ENCODE results near the gene MFSD11. TPM values are rescaled to one million over a fixed set of nuclear protein-coding genes. Genes with fewer than 3 reads are reported as not detected.
"Not testable (repeated sequence)": the region's sequence is repeated elsewhere in the genome, so short reads cannot be mapped to it uniquely, and the experiment has no call there.

The MFSD11 gene
- total RNA-seq, 2 donors from 2014 or later, result 23.2 to 24.1 TPM

DNA sequence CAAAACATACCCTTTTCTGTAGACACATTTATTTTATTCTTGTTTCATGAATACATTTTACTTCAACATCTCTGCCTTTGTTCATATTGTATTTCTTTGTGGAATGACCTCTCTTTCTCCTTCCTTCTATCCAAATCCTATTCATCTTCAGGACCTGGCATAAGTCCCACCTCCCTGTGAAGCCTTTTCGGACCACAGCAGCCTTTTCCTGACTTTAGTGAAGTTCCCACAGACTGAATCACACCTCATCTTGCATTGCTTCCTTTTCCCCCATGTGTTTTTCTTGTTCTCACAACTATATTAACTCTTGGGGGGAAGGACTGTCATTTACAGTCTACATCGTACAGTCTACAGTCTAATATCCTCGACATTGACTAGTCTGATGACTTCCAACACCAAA is 58.2 kb downstream of the MFSD11 start:
- no peak for DNase-seq (ENCODE audit: low spot score in 2 of 2)
- no peak for ATAC-seq
- peak overlapping the region in 1 of 2 donors; percentile 7 for H3K27ac Mint-ChIP-seq
- H3K36me3 Mint-ChIP-seq, result peaks cover 0 to 6% of the 10 kb centered on the region in 2 donors
- H3K9me3 Mint-ChIP-seq, result no peaks in the 10 kb centered on the region

- ATAC-seq (no peak), DNase-seq (ENCODE audit: low spot score in 2 of 2) (no peak)
- Mint-ChIP-seq H3K9me3 (no peaks in the 10 kb centered on the region), H3K36me3 (peaks cover 0 to 6% of the 10 kb centered on the region in 2 donors), H3K27ac (no peak overlapping the region)
These were observed 59.4 kb downstream of the MFSD11 start for GRCh38 chr17:76797241-76797840.

GRCh38 chr17:76801706-76802105 is 63.8 kb downstream of the MFSD11 start:
- Mint-ChIP-seq H3K36me3 (no peaks in the 10 kb centered on the region), H3K27ac (no peak overlapping the region), H3K9me3 (no peaks in the 10 kb centered on the region)
- no peak for ATAC-seq
- DNase-seq (ENCODE audit: low spot score in 2 of 2), result no peak

DNA sequence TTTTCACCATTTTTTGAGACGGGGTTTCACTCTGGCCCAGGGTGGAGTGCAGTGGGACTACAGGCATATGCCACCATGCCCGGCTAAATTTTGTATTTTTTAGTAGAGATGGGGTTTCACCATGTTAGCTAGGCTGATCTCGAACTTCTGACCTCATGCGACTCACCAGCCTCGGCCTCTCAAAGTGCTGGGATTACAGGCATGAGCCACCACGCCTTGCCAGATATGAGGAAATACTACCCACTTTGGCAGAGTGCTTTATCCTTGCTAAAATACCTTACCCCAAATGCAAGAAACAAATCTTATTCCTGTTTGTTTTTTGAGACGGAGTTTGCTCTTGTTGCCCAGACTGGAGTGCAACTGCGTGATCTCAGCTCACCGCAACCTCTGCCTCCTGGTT is 67.4 kb downstream of the MFSD11 start:
- ATAC-seq (no peak), DNase-seq (ENCODE audit: low spot score in 2 of 2) (no peak)
- Mint-ChIP-seq H3K27ac (no peak overlapping the region), H3K36me3 (no peaks in the 10 kb centered on the region), H3K9me3 (no peaks in the 10 kb centered on the region)

GRCh38 chr17:76806151-76806550 is 68.2 kb downstream of the MFSD11 start:
- not testable (repeated sequence) for DNase-seq (ENCODE audit: low spot score in 2 of 2); H3K36me3 Mint-ChIP-seq; H3K9me3 Mint-ChIP-seq; H3K27ac Mint-ChIP-seq; ATAC-seq

DNA sequence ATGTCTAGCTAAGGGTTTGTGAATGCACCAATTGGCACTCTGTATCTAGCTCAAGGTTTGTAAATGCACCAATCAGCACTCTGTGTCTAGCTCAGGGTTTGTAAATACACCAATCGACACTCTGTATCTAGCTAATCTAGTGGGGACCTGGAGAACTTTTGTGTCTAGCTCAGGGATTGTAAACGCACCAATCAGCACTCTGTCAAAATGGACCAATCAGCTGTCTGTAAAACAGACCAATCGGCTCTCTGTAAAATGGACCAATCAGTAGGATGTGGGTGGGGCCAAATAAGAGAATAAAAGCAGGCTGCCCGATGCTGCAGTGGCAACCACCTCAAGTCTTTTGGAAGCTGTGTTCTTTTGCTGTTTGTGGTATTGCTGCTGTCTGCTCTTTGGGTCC is 68.8 kb downstream of the MFSD11 start:
- DNase-seq (ENCODE audit: low spot score in 2 of 2); H3K36me3 Mint-ChIP-seq; ATAC-seq; H3K27ac Mint-ChIP-seq; H3K9me3 Mint-ChIP-seq: not testable (repeated sequence)

DNA sequence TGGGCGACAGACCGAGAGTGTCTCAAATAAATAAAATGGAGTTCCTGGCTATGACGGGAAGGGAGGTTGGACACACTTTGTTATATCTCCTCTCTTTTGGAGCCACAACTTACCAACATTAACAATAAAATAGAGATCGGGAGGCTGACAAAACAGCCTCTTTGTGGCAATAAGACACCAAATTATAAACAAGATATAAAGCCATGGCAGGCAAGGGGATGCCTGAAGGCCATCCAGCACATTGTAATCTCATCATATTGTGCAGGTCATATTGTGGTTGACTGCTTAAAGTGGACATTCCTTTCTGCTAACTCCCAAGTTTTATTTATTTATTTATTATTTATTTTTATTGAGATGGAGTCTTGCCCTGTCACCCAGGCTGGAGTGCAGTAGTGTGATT is 70.4 kb downstream of the MFSD11 start:
- no peak for DNase-seq (ENCODE audit: low spot score in 2 of 2)
- H3K36me3 Mint-ChIP-seq, result no peaks in the 10 kb centered on the region
- H3K27ac Mint-ChIP-seq, result no peak overlapping the region
- ATAC-seq, result no peak
- H3K9me3 Mint-ChIP-seq, result no peaks in the 10 kb centered on the region

DNA sequence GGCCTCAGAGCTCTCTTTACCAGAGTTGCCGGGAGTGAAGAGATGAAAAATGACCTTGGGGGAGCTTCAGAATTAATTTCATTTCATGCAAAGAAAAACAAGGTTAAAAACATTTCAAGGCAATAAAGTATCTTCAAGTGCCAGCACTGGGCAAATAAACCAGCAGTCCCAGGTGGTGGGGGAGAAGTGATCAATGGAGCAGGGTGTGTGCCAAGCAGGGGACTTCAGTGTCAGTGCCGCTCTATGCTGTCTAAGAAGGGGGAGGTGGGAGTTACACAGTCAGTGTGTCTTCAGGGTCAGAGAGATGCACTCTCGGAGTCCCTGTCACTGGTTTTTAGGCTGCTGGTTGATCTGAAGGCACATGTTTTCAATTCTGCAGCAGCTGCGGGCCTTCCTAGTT is 73.0 kb downstream of the MFSD11 start:
- H3K36me3 Mint-ChIP-seq, result no peaks in the 10 kb centered on the region
- peak overlapping the region in 1 of 2 donors; percentile 6 for H3K27ac Mint-ChIP-seq
- H3K9me3 Mint-ChIP-seq, result no peaks in the 10 kb centered on the region
- no peak for ATAC-seq
- no peak for DNase-seq (ENCODE audit: low spot score in 2 of 2)

- no peak for ATAC-seq
- H3K36me3 Mint-ChIP-seq, result no peaks in the 10 kb centered on the region
These were observed 73.9 kb downstream of the MFSD11 start for GRCh38 chr17:76811834-76812233.

GRCh38 chr17:76812263-76812662 is 74.3 kb downstream of the MFSD11 start:
- H3K27ac Mint-ChIP-seq, result peak overlapping the region in 1 of 2 donors; percentile 29
- no peaks in the 10 kb centered on the region for H3K9me3 Mint-ChIP-seq
- no peaks in the 10 kb centered on the region for H3K36me3 Mint-ChIP-seq
- no peak for ATAC-seq
- DNase-seq (ENCODE audit: low spot score in 2 of 2), result no peak

More at GRCh38 chr17:76811834-76812233, 73.9 kb downstream of the MFSD11 start:
- no peak for DNase-seq (ENCODE audit: low spot score in 2 of 2)
- no peaks in the 10 kb centered on the region for H3K9me3 Mint-ChIP-seq
- no peak overlapping the region for H3K27ac Mint-ChIP-seq

DNA sequence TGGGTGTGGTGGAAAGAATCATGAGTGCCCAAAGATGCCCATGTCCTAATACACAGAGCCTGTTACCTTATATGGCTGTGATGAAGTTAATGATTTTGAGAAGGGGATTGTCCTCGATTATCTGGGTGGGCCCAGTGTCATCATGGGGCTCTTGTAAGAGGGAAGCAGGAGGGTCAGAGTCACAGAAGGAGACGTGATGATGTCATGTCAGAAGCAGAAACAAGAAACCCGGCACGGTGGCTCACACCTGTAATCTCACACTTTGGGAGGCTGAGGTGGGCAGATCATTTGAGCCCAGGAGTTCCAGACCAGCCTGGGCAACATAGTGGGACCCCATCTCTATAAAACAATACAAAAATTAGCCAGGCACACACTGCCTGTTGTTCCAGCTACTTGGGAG is 75.0 kb downstream of the MFSD11 start:
- ATAC-seq, result no peak
- Mint-ChIP-seq H3K36me3 (no peaks in the 10 kb centered on the region), H3K9me3 (no peaks in the 10 kb centered on the region)

GRCh38 chr17:76815907-76816589 is 78.1 kb downstream of the MFSD11 start:
- peak; percentile 59 to 69 for ATAC-seq
- not testable (repeated sequence) for DNase-seq (ENCODE audit: low spot score in 2 of 2); H3K9me3 Mint-ChIP-seq; H3K36me3 Mint-ChIP-seq
- H3K27ac Mint-ChIP-seq, result peak overlapping the region in 1 of 2 donors; percentile 48

More for the DNA sequence above, 75.0 kb downstream of the MFSD11 start:
- H3K27ac Mint-ChIP-seq, result no peak overlapping the region
- no peak for DNase-seq (ENCODE audit: low spot score in 2 of 2)

GRCh38 chr17:76816590-76817135 is 78.7 kb downstream of the MFSD11 start:
- Mint-ChIP-seq H3K27ac (peak overlapping the region in 1 of 2 donors; percentile 48), H3K9me3 (no peaks in the 10 kb centered on the region), H3K36me3 (no peaks in the 10 kb centered on the region)
- peak in 1 of 2 donors; percentile 56 for DNase-seq (ENCODE audit: low spot score in 2 of 2)
- ATAC-seq, result peak; percentile 82 to 89

GRCh38 chr17:76820039-76820438 is 82.1 kb downstream of the MFSD11 start:
- H3K9me3 Mint-ChIP-seq, result no peaks in the 10 kb centered on the region
- DNase-seq (ENCODE audit: low spot score in 2 of 2) (no peak), ATAC-seq (no peak)
- H3K27ac Mint-ChIP-seq, result no peak overlapping the region
- no peaks in the 10 kb centered on the region for H3K36me3 Mint-ChIP-seq

DNA sequence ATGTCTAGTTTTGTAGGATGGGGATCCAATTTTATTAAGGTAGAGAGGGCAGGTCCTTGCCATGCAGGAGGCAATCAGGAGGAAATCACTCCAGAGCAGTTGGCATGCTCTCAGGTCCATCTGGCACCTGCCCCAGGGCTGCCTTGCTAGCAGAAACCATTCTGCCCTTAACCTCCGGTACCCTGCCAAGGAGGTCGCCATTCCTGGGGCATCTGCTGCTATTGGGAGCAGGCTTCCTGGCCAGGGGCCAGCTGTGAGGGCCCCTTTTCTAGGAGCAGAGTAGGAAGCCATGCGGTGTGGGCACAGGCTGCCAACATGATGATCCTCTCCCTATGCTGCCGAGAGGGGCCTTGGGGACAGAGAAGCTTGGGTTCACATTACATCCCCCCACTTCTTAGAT is 82.6 kb downstream of the MFSD11 start:
- H3K36me3 Mint-ChIP-seq, result no peaks in the 10 kb centered on the region
- H3K27ac Mint-ChIP-seq, result no peak overlapping the region
- H3K9me3 Mint-ChIP-seq, result no peaks in the 10 kb centered on the region
- ATAC-seq, result no peak
- no peak for DNase-seq (ENCODE audit: low spot score in 2 of 2)

DNA sequence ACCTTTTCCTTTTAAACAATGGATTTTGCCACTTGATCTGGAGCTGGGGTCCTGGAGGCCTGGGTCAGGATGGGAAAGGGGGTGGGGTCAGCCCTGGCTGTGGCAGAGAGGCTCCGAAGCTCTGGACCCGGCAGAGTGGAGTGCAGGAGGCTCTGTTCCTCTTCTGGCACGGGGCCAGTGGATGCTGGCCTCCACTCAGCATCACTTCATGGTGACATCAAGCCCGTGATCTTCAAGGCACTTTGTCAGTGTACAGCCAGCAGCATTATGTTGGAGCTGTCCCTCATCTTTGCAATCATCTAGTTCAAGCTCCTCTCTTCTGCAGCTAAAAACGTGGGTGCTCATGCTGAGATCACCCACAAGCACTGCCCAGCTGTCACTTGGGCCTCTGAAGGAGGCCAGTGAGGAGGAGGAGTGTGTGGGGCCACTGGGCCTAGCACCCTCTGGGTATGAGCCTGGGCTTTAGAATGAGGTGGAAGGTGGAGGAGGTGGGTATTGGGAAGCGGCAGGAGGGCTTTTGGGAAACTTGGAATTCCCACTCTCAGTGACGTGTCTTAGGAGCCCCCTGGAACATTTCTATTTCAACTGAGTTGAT is 84.4 kb downstream of the MFSD11 start:
- no peak for ATAC-seq
- H3K36me3 Mint-ChIP-seq, result no peaks in the 10 kb centered on the region

GRCh38 chr17:76824093-76824492 is 86.2 kb downstream of the MFSD11 start:
- H3K27ac Mint-ChIP-seq, result peak overlapping the region; percentile 26 to 76
- H3K36me3 Mint-ChIP-seq, result no peaks in the 10 kb centered on the region
- DNase-seq (ENCODE audit: low spot score in 2 of 2), result no peak
- no peaks in the 10 kb centered on the region for H3K9me3 Mint-ChIP-seq
- ATAC-seq, result no peak

More for the DNA sequence above, 84.4 kb downstream of the MFSD11 start:
- H3K9me3 Mint-ChIP-seq, result no peaks in the 10 kb centered on the region
- no peak overlapping the region for H3K27ac Mint-ChIP-seq
- no peak for DNase-seq (ENCODE audit: low spot score in 2 of 2)
